HUES48 (cell line): Measurements from ENCODE around the gene HAUS7.

ENCODE experiments used
- H3K27ac ChIP-seq: one replicate; pipeline ENCODE4 v1.7.0; 2013; ENCODE audit warnings: low read depth, low read length, inconsistent platforms
- H3K27me3 ChIP-seq: 2 replicates; pipeline ENCODE4 v1.6.1; 2013; ENCODE audit warnings: mild to moderate bottlenecking, low read length; ENCODE audit not compliant: control insufficient read depth, insufficient read depth
- H3K36me3 ChIP-seq: 2 replicates; pipeline ENCODE4 v1.6.1; 2013; ENCODE audit warnings: low read length; ENCODE audit not compliant: control insufficient read depth, insufficient read depth
- H3K4me1 ChIP-seq: 2 replicates; pipeline ENCODE4 v1.6.1; 2013; ENCODE audit warnings: mild to moderate bottlenecking, low read length; ENCODE audit not compliant: control insufficient read depth, insufficient read depth
- H3K4me3 ChIP-seq: 2 replicates; pipeline ENCODE4 v1.5.1; 2013; ENCODE audit warnings: mild to moderate bottlenecking, low read depth, low read length
- H3K9ac ChIP-seq: 2 replicates; pipeline ENCODE4 v1.6.1; 2013; ENCODE audit warnings: mild to moderate bottlenecking, low read depth, low read length, moderate library complexity
- H3K9me3 ChIP-seq: 2 replicates; pipeline ENCODE4 v1.6.1; 2013; ENCODE audit warnings: low read length; ENCODE audit not compliant: control insufficient read depth, insufficient read depth

HAUS7 gene

GRCh38 chrX:153445106-153445855 is 25.1 kb downstream of the HAUS7 start:
- Histone ChIP-seq H3K4me1 (no peaks in the 10 kb centered on the region), H3K9ac (no peak overlapping the region), H3K27ac (no peak overlapping the region), H3K36me3 (no peaks in the 10 kb centered on the region), H3K9me3 (peaks cover 44% of the 10 kb centered on the region), H3K4me3 (no peak overlapping the region), H3K27me3 (no peaks in the 10 kb centered on the region)

DNA sequence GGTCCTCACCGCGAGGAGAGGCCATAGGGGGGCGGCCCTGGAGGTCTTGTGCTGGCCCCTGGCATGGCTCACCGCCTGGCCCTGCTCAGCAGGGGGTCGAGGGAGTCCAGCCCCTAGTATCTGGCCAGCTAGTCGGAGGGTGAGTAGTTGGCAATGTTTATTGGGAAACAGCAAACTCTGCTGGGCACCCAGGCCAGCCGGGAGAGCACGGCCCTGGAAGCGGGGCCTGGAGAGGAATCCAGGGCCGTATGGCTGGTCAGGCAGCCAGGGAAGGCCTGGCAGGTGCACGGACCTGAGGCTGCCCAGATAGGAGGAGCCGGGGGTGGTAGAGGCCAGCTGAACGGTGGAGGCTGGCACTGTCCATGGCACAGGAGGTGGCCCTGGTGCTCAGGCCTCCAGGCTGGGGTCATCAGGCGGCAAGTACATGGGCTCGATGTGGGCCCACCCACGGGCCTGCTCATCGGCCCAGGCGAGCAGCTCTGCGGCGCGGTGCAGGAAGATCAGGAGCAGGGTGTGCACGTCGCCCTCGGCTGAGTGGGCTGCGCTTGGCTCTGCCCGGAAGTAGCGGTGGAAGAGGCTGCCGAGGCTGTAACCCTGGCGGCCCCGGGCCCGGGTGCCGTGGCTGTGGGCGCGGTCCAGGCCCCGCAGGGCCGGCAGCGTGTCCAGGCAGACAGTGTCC is 25.9 kb downstream of the HAUS7 start:
- Histone ChIP-seq H3K4me1 (no peaks in the 10 kb centered on the region), H3K9ac (no peak overlapping the region)

GRCh38 chrX:153443476-153444332 is 26.7 kb downstream of the HAUS7 start:
- no peak overlapping the region for H3K27ac ChIP-seq
- H3K36me3 ChIP-seq: no peaks in the 10 kb centered on the region
- no peaks in the 10 kb centered on the region for H3K27me3 ChIP-seq
- peaks cover 42% of the 10 kb centered on the region for H3K9me3 ChIP-seq
- no peak overlapping the region for H3K9ac ChIP-seq
- no peaks in the 10 kb centered on the region for H3K4me1 ChIP-seq
- H3K4me3 ChIP-seq: no peak overlapping the region

More for the DNA sequence above, 25.9 kb downstream of the HAUS7 start:
- peaks cover 42% of the 10 kb centered on the region for H3K9me3 ChIP-seq
- H3K27ac ChIP-seq: no peak overlapping the region
- no peaks in the 10 kb centered on the region for H3K36me3 ChIP-seq
- H3K27me3 ChIP-seq: no peaks in the 10 kb centered on the region
- H3K4me3 ChIP-seq: no peak overlapping the region

GRCh38 chrX:153442463-153442862 is 27.9 kb downstream of the HAUS7 start:
- Histone ChIP-seq H3K9me3 (peaks cover 45% of the 10 kb centered on the region), H3K27me3 (no peaks in the 10 kb centered on the region), H3K4me3 (no peak overlapping the region), H3K27ac (no peak overlapping the region), H3K36me3 (no peaks in the 10 kb centered on the region), H3K4me1 (no peaks in the 10 kb centered on the region), H3K9ac (no peak overlapping the region)

DNA sequence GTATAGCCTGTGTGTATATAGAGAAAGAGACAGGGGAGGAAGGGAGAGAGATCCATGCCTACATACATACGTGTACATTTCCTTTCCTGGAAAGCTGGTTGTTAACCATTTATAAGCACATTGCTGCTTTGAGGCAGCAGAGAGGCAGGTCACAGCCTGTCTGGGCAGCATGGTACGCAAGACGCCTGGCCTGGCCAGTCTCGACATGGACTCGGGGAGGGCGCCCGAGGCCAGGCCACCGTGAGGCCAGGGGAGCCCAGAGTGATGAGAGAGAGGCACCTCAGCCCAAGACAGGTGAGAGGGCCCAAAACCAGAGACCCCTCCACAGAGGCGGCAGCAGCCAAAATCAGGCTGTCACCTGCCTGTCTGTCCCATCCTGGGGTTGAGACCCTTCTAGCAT is 28.4 kb downstream of the HAUS7 start:
- H3K4me3 ChIP-seq: no peak overlapping the region
- H3K4me1 ChIP-seq: no peaks in the 10 kb centered on the region
- H3K9me3 ChIP-seq: peaks cover 42% of the 10 kb centered on the region
- no peak overlapping the region for H3K27ac ChIP-seq
- H3K9ac ChIP-seq: no peak overlapping the region
- H3K36me3 ChIP-seq: no peaks in the 10 kb centered on the region
- H3K27me3 ChIP-seq: no peaks in the 10 kb centered on the region

- H3K27ac ChIP-seq: no peak overlapping the region
- no peaks in the 10 kb centered on the region for H3K4me1 ChIP-seq
- H3K9ac ChIP-seq: no peak overlapping the region
- H3K4me3 ChIP-seq: no peak overlapping the region
- H3K36me3 ChIP-seq: no peaks in the 10 kb centered on the region
- H3K27me3 ChIP-seq: no peaks in the 10 kb centered on the region
- H3K9me3 ChIP-seq: peaks cover 48% of the 10 kb centered on the region
Observed at GRCh38 chrX:153441296-153441695, 29.1 kb downstream of the HAUS7 start.

GRCh38 chrX:153440556-153441135 is 29.7 kb downstream of the HAUS7 start:
- H3K9me3 ChIP-seq: peaks cover 50% of the 10 kb centered on the region
- H3K27ac ChIP-seq: no peak overlapping the region
- no peak overlapping the region for H3K4me3 ChIP-seq

GRCh38 chrX:153439977-153440376 is 30.4 kb downstream of the HAUS7 start:
- Histone ChIP-seq H3K36me3 (no peaks in the 10 kb centered on the region), H3K27me3 (no peaks in the 10 kb centered on the region), H3K9me3 (peaks cover 52% of the 10 kb centered on the region), H3K4me1 (no peaks in the 10 kb centered on the region), H3K9ac (no peak overlapping the region), H3K27ac (no peak overlapping the region), H3K4me3 (no peak overlapping the region)

More at GRCh38 chrX:153440556-153441135, 29.7 kb downstream of the HAUS7 start:
- Histone ChIP-seq H3K4me1 (no peaks in the 10 kb centered on the region), H3K27me3 (no peaks in the 10 kb centered on the region), H3K9ac (no peak overlapping the region), H3K36me3 (no peaks in the 10 kb centered on the region)

- H3K36me3 ChIP-seq: no peaks in the 10 kb centered on the region
- H3K4me1 ChIP-seq: no peaks in the 10 kb centered on the region
- H3K27me3 ChIP-seq: no peaks in the 10 kb centered on the region
- H3K9ac ChIP-seq: no peak overlapping the region
- peaks cover 40% of the 10 kb centered on the region for H3K9me3 ChIP-seq
- H3K27ac ChIP-seq: no peak overlapping the region
- H3K4me3 ChIP-seq: no peak overlapping the region
Observed at GRCh38 chrX:153438532-153438931, 31.8 kb downstream of the HAUS7 start.

- Histone ChIP-seq H3K9ac (no peak overlapping the region), H3K4me1 (no peaks in the 10 kb centered on the region), H3K27ac (no peak overlapping the region), H3K4me3 (no peak overlapping the region), H3K36me3 (no peaks in the 10 kb centered on the region), H3K27me3 (no peaks in the 10 kb centered on the region), H3K9me3 (peaks cover 38% of the 10 kb centered on the region)
Observed at GRCh38 chrX:153435845-153436244, 34.5 kb downstream of the HAUS7 start.
